Suppressor macrophage treated with lipopolysaccharide for 4 hours (primary cell): ENCODE results near the gene RUNX3.

Experiments
- DNase-seq: peaks from one replicate; pipeline ENCODE4 v3.0.0-alpha.2; 2020

RUNX3 gene

GRCh38 chr1:24860841-24861240, 69.2 kb downstream of the RUNX3 start:
- DNase-seq = no peak

GRCh38 chr1:24859063-24860010, 70.7 kb downstream of the RUNX3 start:
- no peak for DNase-seq

GRCh38 chr1:24858277-24858676, 71.8 kb downstream of the RUNX3 start:
- no peak for DNase-seq

GRCh38 chr1:24857507-24858133, 72.5 kb downstream of the RUNX3 start:
- DNase-seq = no peak

- DNase-seq = no peak
Measured at GRCh38 chr1:24856787-24857506, 73.1 kb downstream of the RUNX3 start.

- DNase-seq = no peak
Measured at GRCh38 chr1:24855474-24855873, 74.6 kb downstream of the RUNX3 start.

GRCh38 chr1:24853649-24854048, 76.4 kb downstream of the RUNX3 start:
- no peak for DNase-seq

- no peak for DNase-seq
Measured at GRCh38 chr1:24850328-24850920, 79.7 kb downstream of the RUNX3 start.

GRCh38 chr1:24849672-24850295, 80.3 kb downstream of the RUNX3 start:
- DNase-seq = peak; percentile 58
